Suppressor macrophage treated with lipopolysaccharide for 4 hours (primary cell): ENCODE data around the gene NCAPH2.
"Not testable (repeated sequence)": the region's sequence is repeated elsewhere in the genome, so short reads cannot be mapped to it uniquely, and the experiment has no call there.

Experiments
- DNase-seq: peaks from one replicate; pipeline ENCODE4 v3.0.0-alpha.2; 2020

Gene NCAPH2

DNA sequence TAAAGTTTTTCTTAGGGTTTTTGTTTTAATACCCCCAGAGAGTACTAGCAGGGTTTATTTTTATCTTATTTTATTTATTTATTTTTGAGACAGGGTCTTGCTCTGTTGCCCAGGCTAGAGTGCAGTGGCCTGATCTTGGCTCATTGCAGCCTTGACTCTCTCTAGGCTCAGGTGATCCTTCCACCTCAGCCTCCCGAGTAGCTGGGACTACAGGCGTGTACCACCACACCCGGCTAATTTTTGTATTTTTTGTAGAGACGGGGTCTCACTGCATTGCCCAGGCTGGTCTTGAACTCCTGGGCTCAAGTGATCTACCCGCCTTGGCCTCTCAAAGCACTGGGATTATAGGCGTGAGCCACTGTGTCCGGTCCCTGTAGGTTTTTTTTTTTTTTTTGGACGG lies 12.2 kb downstream of the NCAPH2 start:
- not testable (repeated sequence) for DNase-seq

DNA sequence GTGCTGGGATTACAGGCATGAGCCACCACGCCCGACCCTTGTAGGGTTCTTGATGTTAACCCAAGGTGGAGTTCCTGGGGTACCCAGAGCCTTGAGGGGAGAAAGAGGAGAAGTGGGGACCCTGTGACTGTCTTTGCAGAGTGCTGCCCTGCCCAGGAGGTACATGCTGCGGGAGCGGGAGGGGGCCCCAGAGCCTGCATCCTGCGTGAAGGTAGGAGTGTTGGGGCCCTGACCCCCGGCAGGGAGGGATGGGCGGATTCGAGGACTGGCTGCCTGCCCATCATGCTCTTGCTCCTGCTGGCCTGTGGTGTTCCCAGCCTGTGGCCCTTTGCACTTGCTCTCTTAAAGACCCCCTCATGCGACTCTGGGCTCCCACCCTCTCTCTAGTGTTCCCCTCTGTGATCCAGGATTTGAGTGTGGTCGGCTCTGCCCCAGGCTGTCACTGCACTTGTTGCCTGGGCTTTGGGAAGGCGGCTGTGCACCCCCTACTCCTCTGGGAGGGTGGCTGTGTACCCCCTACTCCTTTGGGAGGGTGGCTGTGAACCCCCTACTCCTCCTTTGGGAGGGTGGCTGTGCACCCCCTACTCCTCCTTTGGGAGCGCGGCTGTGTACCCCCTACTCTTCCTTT lies 12.9 kb downstream of the NCAPH2 start:
- DNase-seq, result no peak

DNA sequence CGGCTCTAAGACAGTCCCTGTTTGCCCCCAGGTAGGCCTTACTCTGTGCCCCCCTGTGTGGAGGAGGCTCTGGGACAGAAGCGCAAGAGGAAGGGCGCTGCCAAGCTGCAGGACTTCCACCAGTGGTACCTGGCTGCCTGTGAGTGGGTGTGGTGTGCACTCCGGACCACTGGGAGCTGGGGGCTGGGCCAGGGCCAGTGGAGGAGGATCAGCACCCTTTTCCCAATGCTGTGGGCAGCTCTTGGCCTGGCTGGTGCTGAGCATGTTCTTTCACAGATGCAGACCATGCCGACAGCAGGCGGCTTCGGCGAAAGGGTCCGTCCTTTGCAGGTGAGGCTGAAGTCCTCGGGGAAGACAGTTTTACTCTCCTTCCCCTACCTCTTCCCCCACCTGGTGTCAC lies 13.7 kb downstream of the NCAPH2 start:
- DNase-seq, result no peak

DNA sequence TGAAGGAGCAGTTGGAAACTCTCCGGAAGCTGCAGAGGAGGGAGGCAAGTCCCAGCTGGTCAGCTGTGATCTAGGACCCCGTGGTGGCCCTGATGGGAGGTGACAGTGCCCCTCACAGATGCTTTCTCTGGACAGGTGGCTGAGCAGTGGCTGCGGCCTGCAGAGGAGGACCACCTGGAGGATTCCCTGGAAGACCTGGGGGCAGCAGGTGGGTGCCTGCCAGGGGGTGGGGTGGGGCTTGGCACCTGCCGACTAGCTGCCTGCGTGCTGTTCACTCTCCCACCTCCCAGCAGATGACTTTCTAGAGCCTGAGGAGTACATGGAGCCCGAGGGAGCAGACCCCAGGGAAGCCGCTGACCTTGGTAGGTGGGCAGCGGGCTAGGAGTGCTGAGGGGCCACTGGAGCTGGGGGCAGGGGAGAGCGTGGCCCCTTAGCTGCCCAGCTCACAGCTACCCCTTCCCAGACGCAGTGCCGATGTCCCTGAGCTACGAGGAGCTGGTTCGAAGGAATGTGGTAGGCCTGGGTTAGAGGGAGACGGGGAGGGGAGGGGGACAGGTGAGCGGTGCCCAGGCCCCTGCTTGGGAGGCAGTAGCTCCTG lies 14.3 kb downstream of the NCAPH2 start:
- no peak for DNase-seq

DNA sequence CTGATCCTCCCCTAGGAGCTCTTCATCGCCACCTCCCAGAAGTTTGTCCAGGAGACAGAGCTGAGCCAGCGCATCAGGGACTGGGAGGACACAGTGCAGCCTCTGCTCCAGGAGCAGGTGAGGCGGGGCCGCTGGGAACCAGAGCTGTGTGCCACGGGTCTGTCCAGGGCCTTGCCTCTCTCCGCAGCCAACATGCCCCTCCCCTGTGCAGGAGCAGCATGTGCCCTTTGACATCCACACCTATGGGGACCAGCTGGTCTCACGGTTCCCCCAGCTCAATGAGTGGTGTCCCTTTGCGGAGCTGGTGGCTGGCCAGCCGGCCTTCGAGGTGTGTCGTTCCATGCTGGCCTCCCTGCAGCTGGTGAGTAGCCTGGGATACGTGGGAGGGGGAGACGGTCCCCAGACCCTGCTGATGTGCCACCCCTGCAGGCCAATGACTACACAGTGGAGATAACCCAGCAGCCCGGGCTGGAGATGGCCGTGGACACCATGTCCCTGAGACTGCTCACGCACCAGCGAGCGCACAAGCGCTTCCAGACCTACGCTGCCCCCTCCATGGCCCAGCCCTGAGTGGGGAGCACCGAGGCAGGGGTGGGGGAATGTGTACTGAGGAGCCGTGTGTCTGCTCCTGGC lies 14.9 kb downstream of the NCAPH2 start:
- DNase-seq, result peak; percentile 19

DNA sequence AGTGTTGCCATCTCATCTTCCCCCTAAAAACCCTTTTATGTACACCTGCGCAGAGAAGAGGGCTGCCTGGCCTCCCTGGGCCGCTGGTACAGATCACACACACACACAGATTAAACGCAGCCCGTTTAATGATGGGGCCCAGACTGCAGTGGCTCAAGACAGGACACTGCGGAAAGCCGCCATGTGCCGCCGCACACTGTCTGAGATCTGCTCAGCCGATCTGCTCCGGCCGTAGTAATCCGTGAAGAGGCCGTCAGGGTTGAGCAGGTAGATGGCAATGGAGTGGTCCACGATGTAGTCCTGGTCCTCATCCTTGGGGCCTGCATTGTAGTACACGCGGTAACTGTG lies 15.4 kb downstream of the NCAPH2 start:
- no peak for DNase-seq

DNA sequence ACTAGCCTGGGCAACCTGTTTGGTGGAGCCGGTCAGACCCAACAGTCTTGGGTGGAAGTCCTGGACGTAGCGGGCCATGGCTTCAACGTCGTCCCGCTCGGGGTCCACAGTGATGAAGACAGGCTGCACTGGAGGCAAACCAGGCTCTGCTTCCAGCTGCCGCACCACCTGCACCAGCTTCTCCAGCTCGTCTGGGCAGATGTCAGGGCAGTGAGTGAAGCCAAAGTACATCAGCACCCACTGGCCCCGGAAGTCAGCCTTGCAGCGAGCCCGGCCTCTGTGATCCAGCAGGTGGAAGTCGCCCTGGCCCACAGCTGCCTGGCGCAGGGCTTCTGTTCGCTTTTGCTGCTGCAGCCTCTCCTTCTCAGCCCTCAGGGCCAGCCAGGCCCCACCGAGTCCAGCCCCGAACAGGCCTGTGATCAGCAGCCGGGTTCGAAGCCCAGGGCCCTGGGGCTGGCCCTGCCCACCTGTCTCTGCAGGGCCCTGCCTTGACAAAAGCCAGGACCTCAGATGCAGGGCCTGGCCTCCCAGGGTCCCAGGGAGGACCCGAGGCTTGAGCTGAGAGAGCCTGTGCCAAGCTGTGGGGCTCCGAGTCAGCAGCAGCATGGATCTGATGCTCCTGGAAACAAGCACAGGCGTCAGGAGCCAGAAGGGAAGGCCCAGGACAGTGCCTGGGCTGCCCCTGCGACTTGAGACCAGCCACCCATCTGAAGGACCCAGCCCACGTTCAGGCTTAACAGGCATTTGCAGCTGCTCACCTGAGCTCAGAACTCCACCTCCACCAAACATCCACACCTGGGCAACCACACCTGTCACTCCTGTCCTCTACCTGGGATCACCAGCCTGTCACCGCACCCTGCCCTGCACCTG lies 16.0 kb downstream of the NCAPH2 start:
- peak; percentile 22 for DNase-seq

DNA sequence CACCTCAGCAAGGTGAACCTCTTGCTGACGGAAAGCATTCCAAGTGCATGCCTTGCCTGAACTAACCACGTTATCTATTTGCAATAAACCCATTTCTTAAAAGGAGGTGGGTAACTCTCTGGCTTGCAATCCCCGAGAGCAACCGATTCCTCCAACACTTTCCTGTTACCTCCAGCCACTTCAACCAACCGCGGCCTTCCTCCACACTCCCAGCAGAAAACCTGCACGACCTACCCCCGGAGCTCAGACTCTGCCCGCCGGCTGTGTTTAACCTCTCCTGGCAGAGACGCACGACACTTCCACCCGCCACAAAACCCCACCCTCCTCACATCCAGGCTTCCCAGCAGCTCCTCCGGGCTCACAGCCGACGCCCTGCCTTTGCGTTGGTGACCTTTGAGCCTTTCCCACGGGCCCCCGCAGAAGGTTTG lies 16.7 kb downstream of the NCAPH2 start:
- no peak for DNase-seq

DNA sequence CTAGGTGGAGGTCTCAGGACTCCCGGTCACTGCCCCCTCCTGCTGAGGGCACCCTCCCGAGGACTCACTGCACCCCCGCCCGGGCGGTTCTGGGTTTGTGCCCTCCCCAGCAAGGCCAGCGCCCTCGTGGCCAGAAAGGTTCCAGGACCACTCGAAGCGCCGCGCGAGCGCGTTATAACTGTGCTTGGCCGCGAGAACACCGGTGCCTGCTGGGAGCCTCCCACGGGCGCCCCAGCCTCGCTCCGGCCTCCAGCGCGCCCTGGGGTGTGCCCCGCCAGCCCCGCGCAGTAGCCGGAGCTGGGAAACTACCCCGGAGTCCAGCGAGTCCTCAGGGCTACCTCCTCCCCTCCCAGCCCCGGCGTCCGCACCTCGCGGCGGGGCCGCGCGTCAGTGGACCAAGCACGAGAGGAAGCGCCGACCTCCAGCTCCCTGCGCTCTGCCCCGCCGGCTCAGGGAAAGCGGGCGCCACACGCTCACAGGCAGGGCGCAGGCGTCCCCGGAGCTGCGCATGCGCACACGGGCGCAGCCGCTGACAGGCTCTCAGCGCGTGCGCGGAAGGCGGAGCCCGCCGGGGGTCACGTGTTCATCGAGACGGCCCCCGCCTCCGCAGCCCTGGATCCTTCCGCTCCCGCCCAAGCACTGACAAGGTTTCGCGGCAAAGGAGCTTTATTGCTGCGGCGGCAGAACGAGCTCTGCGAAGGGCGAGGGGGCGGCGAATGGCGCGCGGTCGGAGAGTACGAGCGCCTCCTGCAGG lies 17.3 kb downstream of the NCAPH2 start, which contains the start of gene SCO2:
SCO2 (minus strand) TSS at position 495 of the 754 bp plus-strand sequence. CDS start 1,187 bp downstream, outside the sequence.
- DNase-seq, result peak; percentile 98

DNA sequence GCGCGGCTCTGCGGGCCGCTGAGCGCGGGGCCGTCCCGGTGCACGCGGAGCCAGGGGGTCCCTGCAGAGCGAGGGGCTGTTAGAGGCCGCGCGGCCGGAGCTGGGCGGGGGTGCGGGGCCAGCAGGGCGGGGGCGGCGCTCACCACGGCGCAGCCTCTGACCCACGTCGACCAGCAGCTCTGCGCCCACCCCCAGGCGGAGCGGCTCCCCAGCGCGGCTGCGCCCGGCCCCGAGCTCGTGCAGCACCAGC lies 17.8 kb downstream of the NCAPH2 start:
- no peak for DNase-seq

DNA sequence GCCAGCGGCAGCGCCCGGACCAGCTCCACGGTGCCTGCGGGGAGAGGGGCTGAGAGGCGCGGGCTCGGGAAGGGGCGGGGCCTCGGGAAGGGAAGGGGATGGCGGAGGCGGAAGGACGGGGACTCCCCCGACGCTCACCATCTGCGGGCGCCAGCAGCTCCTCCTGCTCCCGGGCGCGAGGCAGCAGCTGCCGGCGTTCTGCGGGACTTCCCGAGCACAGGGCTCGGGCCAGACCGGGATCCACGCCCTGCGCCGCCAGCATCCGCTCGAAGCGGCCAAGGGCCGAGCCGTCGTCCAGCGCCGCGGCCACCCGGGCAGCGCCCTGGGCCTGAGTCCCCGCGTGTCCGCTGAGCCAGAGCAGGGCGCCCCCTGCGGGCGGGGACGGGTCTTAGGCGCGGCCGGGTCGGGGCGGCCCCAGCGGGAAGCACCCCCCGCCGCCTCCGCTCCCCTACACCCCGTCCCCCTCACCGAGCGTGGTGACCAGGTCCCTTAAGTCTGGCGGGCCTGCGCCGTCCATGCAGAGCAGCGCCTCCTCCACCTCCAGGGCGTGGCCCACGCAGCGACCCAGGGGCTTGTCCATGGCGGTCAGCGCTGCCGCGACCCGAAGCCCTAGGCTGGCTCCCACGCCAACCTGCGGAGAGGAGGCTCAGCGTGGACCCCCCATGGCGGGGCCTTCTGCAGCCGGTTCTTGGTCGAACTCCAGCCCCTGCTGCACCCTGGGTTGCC lies 18.2 kb downstream of the NCAPH2 start:
- peak; percentile 86 for DNase-seq

DNA sequence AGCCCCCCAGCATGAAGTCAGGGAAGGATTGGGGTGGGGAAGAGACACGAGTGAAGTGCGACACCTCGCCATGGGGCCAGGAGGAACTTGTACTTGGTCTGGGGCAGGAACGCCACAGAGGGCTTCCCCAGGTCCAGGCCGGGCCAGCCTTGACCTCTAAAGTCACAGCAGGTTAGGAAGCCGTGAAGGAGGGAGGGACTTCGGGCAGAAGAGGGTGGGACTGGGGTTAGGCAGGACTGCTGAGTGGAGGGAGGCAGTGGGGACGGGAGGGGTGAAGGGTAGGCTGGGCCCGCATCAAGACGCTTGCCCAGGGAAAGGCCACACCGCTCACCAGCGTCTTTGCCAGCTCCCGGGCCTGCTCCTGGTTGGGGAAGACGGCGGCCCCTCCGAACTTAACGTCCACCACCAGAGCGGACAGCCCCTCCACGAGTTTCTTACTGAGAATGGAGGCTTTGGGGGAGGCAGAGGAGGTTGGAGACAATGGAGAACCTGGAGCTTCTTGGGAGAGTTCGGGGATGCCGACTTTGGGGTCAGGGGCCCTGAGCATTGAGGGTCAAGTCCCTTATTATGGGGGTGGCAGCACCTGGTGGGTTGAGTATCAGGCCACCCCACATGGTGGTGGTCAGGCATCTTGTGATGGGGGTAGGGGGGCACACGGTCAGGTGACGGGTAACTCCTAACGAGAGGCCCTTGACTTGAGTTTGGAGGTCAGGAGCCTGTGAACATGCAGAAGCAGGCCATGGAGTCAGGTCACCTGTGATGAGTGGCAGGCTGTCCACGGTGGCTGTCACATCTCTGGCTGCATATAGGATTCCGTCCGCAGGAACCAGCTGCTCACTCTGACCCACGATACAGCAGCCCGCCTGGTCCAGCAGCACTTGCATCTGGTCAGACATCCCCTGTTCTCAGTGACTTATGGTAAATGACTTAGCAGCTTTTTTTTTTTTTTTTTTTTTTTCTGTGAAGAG lies 19.1 kb downstream of the NCAPH2 start:
- peak; percentile 72 for DNase-seq

DNA sequence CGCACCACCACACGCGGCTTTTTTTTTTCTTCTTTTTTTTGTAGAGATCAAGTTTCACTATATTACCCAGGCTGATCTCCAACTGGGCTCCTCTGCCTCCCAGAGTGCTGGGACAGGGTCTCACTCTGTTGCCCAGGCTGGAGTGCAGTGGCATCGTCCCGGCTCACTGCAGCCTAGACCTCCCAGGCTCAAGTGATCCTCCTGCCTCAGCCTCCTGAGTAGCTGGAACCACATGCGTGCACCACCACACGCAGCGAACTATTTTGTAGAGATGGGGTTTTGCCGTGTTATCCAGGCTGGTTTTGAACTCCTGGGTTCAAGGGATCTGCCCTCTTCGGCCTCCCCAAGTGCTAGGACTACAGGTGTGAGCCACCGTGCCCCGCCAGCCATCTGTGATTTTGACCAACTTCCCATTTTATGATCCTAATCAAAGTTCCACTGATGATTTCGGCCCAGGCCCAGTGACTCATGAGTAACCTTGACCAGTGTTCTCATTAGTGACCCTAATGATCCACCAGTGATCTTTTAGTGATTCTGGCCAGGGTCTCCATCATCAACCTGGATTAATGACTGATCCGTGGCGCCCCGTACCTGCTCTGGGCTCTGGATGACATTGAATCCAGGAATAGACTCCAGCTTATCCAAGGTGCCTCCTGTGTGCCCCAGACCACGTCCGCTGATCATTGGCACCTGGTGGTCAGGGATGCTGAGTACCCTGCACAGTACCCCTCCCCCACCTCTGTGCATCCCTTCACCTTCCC lies 20.1 kb downstream of the NCAPH2 start:
- DNase-seq, result peak; percentile 34

DNA sequence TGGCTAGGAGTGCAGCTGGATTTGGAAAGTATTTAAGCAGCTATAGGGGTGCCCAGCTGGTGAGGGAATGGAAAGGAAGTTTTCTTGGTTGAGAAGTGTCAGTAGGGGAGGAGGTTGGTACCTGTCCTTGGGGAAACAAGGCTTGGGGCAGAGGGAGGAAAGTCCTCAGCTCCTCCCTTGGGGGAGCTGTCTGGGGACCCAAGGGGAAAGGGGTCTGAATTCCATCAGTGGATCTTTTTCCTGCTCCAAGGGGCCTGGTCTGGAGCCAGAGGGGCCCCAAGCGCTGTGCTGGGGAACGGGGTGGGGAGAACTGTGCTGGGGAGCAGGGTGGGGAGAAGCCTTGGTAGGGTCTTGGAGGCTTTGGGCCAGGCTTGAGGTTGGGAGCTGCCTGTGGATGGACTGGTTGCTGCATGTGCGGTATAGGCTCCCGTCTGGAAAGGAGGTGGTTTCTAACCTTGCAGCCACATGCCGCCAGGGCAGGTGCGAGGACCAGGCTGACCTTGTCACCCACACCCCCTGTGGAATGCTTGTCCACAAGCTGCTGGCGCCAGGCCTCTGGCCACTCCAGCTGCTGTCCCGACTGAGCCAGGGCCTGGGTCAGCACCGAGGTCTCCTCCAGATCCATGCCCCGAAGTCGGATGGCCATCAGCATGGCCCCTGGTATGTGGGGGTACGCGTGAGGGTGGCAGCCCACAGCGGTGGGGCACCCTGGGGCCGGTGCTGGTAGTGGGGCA lies 20.8 kb downstream of the NCAPH2 start:
- peak; percentile 31 for DNase-seq

DNA sequence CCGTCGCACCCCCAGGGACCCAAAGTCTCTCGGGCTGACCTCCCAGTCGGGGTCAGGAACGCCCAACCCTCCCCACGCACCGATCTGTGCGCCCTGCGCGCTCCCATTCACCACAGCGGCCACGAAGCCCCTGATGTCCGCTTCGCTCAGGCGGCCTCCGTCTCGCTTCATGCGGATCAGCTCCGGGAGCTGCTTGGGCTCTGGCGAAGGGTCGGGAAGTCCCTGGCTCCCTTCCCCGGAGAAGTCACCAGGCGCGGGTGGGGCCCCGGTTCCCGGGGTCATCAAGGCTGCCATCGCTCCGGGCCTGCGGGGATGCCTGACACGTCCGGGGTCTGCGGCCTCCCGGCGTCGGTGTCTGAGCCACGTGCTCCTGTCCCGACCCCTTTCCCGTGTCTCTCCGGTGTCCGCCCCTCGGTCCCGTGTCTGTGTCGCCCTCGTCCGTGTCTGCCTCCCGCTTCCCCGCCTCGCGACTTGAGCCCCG lies 21.4 kb downstream of the NCAPH2 start:
- DNase-seq, result peak; percentile 73

DNA sequence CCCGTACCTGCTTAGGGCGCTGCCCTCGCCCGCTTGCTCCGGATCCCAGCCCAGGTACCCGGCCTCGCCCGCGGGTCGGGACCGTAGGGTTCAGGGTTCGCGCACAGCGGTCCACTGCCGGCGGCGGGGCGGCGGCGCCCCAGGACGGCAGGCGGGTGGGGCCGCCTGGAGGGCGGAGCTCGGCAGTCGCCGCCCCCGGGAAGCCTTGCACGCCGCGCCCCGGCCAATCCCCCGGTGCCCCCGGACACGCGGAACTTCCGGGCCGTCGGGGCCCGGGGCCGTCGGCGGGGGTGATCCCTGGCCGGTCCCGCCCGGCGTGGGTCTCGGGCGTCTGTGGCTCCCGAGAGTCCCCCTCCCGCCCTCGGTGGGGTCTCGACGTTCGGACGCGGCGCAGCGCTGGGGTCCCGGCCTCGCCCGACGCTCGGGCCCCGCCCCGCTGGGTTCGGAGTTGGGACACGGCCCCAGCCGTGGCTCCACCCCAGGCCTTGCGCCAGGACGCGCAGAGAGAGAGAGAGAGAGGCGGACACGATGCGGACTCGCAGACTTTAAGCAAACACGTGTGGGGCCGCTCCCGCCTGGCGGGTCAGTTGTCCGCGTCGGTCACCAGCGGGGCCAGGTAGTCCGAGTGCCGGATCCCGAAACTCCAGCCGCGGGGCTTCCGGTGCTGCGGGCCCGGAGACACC lies 22.0 kb downstream of the NCAPH2 start, which contains the start of gene TYMP:
TYMP (minus strand) TSS at position 116 of the 683 bp plus-strand sequence. CDS start 303 bp downstream, outside the sequence.
- peak; percentile 95 for DNase-seq

DNA sequence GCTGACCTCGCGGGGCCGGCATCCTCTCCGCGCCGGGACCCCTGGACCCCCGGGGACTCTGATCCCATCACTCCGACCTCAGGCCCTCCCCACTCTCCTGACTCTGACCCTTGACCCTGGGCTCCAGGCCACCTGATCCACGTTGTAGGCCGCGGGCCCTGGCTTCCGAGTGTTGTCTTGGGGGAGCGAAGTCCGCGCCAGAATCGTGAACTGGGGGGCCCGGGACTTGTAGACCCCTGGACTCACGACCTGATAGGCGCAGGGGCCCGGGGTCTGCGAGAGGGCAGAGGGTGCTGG lies 22.5 kb downstream of the NCAPH2 start:
- DNase-seq, result no peak

DNA sequence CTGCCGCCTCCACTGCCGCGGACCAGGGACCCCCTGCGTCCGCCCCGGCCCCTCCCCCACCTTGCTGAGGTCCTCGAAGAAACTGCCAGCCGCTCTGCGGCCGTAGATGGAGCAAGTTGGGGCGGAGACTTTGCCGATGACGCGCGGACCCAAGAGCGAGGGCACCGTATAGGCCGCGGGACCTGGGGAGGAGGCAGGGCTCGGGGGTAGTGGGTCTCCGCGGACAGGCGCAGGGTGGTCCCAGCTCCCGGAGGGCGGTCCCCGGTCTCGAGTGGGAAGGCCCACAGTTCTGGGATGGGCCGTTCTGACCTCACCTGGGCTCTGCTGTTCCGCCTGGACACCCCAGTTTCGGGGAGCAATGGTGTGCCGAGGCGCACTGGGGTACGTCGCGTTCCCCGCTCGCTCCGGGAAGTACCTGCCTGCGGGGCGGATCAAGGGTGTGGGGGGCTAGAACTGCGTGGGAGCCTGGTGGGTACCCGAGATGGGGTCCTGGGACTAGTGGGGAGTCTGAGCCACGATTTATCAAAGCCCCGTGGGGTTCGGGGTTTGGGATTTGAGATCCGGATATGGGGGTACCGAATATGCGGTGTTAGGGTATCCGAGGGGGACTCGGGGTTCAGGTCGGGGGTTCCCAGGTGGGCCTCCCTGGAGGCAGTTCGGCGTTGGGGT lies 23.0 kb downstream of the NCAPH2 start:
- DNase-seq, result peak; percentile 97
